ENCODE results near the gene DDX60.

DNA sequence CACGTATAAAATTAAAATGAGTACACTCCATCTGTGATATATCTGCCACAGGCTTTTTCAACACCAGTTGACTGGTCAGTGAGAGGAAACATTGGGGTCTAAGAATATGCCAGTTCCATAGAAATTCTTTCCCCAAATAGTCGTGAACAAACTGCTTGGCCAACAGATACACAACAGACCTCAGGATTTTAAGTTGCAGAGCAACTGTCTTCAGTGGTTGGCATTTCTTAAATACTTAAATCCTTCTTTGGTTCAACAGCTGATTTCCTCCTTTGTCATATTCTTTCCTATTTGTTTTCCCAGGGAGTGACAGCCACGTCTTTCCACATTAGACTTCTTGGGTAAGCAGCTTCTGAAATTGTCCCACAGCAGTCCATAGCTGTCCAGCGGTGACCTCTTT, 7.0 kb upstream of the DDX60 start:
- TF ChIP-seq CTCF (IDR thresholded peaks at IDR 0.05; ENCODE audit: poor library complexity, severe bottlenecking) (no peak), EZH2 (IDR thresholded peaks at IDR 0.05; ENCODE audit: borderline replicate concordance, insufficient read depth, low read length, poor library complexity, severe bottlenecking) (no peak), POLR2AphosphoS5 (IDR thresholded peaks at IDR 0.05) (no peak), EP300 (conservative IDR thresholded peaks at IDR 0.05; ENCODE audit: poor library complexity, severe bottlenecking) (no peak), REST (IDR thresholded peaks at IDR 0.05; ENCODE audit: borderline replicate concordance) (no peak), RAD21 (conservative IDR thresholded peaks at IDR 0.05) (no peak), TAF1 (IDR thresholded peaks at IDR 0.05; ENCODE audit: low read depth) (no peak)

All from neural cell (in vitro differentiated cells).